Fibroblast of pulmonary artery (primary cell): ENCODE results near the gene NF1.

Source experiments
- DNase-seq: peaks from one replicate; pipeline ENCODE4 v3.0.0-alpha.2; 2010; ENCODE audit warnings: low read depth
- H3K4me3 ChIP-seq: replicated peaks from 2 replicates; pipeline ENCODE4 v1.5.1; 2011; ENCODE audit warnings: low read depth, mild to moderate bottlenecking, control low read depth, low read length, moderate library complexity
- CTCF ChIP-seq: IDR thresholded peaks from 2 replicates; pipeline ENCODE4 v1.5.1; 2011; ENCODE audit warnings: mild to moderate bottlenecking, control low read depth, low read length, inconsistent platforms; ENCODE audit errors: missing control alignments

NF1 gene

DNA sequence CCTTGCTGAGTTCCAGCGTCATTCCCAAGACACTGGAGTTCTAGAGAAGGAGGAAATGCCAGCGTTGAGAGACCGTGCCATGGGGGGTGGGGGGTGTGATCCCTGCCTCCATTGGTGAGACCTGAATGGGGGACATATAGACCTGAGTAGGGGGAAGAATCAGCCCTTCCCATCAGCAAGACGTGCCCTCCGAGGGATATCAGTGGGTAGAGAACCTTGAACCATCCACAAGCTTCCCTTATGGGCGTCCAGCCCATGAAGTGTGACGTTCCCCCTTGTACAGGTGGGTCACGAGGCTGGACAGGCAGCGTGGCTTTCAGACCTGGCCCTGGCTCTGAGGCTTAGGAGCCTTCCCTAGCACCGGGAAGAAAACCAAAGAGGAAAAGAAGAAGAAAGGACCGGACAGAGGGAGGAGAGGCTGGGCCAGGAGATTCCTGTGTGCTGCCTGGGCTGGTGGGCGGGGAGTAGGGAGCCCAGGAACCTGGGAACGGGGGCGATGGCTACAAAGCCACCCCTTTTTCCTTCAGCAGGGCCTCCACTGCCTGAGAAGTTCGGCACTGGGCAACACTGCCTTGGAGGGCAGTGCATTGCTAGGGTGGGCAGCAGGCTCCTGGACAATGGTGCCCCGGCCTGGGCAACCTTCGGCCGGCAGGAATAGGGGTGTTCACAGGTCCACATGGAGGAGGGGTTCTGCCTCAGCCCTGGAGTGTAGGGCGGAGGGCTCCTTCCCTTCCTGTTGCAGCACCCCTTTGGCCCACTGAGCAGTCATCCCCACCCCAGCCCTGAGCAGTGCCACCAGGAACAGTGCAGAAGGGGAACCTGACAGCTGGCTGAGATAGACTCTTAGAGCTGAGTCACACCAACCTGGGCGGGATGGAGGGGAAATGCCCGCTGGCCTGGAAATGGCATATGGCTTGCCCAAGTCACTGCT lies 303.9 kb downstream of the NF1 start:
- no peak for TF ChIP-seq CTCF
- no peak for DNase-seq
- H3K4me3 ChIP-seq: no peak overlapping the region

- no peak overlapping the region for H3K4me3 ChIP-seq
- TF ChIP-seq CTCF: no peak
- DNase-seq: no peak
These were observed 305.7 kb downstream of the NF1 start for GRCh38 chr17:31400481-31400950.

DNA sequence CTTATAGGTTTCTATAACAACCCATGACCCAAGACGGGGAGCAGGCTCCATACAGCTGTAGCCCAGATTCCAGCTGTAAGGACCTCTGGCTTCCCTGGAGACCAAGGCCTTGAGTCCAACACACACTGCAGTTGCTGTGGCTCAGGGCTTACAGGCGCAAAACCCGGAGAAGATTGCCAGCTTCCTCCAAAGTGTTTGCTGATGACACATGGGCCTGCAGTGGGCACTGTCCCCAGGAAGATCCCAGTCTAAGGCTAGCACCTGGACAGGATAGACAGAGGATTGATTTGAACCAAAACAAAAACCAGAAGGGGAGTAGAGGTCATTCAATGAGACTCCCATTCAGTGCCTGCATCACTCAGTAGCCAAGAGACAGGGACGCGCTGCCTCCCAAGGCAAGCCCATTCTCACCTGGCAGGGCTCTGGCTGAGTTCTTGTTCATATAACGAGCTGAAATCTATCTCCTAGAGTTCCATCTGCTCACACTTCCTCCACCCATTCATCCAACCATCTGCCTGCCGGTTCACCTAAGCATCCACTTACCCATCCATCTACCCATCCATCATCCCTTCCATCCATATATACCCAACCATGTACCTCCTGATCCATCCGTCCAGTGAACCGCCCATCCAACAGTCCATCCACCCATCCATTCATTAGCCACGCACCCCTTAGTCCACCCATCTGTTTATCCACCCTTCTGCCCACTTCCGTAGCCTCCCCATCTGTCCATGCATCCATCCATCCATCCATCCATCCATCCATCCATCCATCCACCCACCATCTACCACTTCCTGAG lies 306.9 kb downstream of the NF1 start:
- no peak overlapping the region for H3K4me3 ChIP-seq
- no peak for DNase-seq
- no peak for TF ChIP-seq CTCF

GRCh38 chr17:31404028-31404949 lies 309.5 kb downstream of the NF1 start:
- H3K4me3 ChIP-seq: no peak overlapping the region
- no peak for DNase-seq
- no peak for TF ChIP-seq CTCF

DNA sequence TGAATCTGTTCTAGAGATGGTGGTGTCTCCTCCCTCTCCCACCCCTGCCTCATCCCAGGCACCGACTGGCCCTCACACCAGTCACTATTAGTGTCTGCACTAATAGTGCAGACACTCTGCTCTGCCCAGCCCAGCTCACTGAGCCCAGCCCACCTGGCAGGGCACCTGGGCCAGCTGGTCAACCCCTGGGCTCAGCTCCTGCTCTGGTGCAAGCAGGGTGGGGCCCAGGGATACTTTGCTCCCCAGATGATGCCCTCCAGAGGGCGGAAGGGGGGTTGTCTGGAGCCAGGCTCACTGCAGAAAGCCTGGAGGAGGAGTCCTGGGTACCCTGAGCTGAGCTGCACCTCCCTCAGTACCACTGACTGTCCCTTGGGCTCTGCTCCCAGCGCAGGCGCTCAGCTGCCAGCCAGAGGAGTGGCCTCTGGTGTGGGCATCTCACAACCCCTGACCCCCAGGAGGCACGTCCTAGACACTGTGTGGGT lies 311.2 kb downstream of the NF1 start:
- no peak for TF ChIP-seq CTCF
- DNase-seq: no peak
- H3K4me3 ChIP-seq: no peak overlapping the region

DNA sequence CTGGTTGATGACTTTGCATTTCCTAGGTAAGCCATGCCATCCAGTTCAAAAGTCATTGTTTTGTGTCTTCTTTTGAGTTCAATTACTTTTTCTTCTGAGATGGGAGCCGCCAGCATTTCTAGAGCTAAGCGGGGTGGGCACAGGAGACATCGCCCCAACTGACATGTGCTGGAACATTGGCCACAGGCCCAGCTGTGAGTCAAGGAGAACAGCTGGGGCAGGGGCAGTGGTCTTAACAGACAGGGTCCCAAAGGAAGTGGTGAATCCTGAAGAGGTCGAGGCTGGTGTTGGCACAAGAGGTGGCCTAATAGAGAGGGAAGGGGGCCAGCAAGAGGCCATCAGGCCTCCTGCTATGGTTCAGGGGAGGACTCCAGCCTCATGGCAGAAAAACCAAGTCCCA lies 313.8 kb downstream of the NF1 start:
- no peak overlapping the region for H3K4me3 ChIP-seq
- TF ChIP-seq CTCF: no peak
- no peak for DNase-seq
